C4-2B (cell line): ENCODE data around the gene SLC39A13.

ENCODE experiments used
- H3K27ac ChIP-seq: fragments of 450-650 bp; 2 replicates; pipeline ENCODE4 v1.5.1; 2017
- ZFX ChIP-seq: fragments of 450-650 bp; IDR thresholded peaks from 2 replicates; pipeline ENCODE4 v1.6.1; 2017
- TF ChIP-seq, protein P1 (sequence below): fragments of 450-650 bp; conservative IDR thresholded peaks from 2 replicates; pipeline ENCODE4 v1.5.1; 2017; ENCODE audit warnings: mild to moderate bottlenecking

The SLC39A13 gene

GRCh38 chr11:47407746-47408590 lies at the start of gene SLC39A13:
Gene SLC39A13 (plus strand): TSS chr11:47408590. CDS start chr11:47410095, 1,505 bp downstream.
- H3K27ac ChIP-seq = peak within 1 kb of the TSS; percentile 89
- TF ChIP-seq ZFX = peak; percentile 67; the same call in 1 of the 2 replicates
- TF ChIP-seq, protein P1, sequence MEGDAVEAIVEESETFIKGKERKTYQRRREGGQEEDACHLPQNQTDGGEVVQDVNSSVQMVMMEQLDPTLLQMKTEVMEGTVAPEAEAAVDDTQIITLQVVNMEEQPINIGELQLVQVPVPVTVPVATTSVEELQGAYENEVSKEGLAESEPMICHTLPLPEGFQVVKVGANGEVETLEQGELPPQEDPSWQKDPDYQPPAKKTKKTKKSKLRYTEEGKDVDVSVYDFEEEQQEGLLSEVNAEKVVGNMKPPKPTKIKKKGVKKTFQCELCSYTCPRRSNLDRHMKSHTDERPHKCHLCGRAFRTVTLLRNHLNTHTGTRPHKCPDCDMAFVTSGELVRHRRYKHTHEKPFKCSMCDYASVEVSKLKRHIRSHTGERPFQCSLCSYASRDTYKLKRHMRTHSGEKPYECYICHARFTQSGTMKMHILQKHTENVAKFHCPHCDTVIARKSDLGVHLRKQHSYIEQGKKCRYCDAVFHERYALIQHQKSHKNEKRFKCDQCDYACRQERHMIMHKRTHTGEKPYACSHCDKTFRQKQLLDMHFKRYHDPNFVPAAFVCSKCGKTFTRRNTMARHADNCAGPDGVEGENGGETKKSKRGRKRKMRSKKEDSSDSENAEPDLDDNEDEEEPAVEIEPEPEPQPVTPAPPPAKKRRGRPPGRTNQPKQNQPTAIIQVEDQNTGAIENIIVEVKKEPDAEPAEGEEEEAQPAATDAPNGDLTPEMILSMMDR = peak; percentile 96

GRCh38 chr11:47358731-47359051 lies 49.7 kb upstream of the SLC39A13 start:
- H3K27ac ChIP-seq = no peak overlapping the region
- TF ChIP-seq, protein P1 = no peak
- TF ChIP-seq ZFX = no peak

GRCh38 chr11:47359162-47359561 lies 49.2 kb upstream of the SLC39A13 start:
- H3K27ac ChIP-seq = no peak overlapping the region
- TF ChIP-seq, protein P1 = no peak
- TF ChIP-seq ZFX = no peak

DNA sequence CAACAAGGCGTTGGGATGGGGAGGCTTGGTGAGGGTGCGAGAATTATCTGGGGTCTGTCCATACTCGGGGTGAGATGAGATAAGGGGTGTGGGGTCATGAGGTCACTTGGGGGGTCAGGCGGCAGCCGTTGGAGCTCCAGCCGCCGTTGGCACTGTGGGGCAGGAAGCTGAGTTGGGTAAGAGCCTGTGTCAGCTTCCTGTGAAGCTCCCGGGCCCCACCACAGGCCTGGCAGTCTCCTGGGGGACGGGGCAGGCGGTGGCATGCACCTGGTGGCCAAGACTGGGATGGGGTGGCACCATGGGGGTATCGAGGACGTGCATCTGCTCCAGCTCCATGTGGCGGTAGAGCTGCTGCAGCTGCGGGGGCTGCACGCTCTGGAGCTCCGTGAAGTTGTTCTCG lies 48.8 kb upstream of the SLC39A13 start:
- no peak for TF ChIP-seq ZFX
- TF ChIP-seq, protein P1 = no peak
- H3K27ac ChIP-seq = no peak overlapping the region

DNA sequence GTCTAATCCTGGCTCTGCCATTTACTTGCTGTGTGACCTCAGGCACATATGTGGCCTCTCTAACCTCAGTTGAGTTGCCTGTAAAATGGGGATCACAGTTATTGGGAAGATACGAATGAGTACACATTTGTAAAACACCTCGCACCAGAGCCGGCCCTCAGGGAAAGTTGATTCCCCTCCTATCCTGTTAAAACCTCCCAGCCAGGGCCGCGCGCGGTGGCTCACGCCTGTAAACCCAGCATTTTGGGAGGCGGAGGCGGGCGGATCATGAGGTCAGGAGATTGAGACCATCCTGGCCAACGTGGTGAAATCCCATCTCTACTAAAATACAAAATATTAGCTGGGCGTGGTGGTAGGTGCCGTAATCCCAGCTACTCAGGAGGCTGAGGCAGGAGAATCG lies 48.0 kb upstream of the SLC39A13 start:
- no peak overlapping the region for H3K27ac ChIP-seq
- TF ChIP-seq, protein P1 = no peak
- TF ChIP-seq ZFX = no peak

- TF ChIP-seq, protein P1 = no peak
- TF ChIP-seq ZFX = no peak
- H3K27ac ChIP-seq = no peak overlapping the region
These were observed 47.0 kb upstream of the SLC39A13 start for GRCh38 chr11:47361419-47361818.

GRCh38 chr11:47366020-47366490 lies 42.3 kb upstream of the SLC39A13 start:
- no peak for TF ChIP-seq ZFX
- TF ChIP-seq, protein P1 = no peak
- no peak overlapping the region for H3K27ac ChIP-seq
